HG03565 (cell line): Measurements from ENCODE around the gene MPC2.
"Not testable (repeated sequence)": the region's sequence is repeated elsewhere in the genome, so short reads cannot be mapped to it uniquely, and the experiment has no call there.

Experiments
- ATAC-seq: cut with Tn5 transposase; IDR thresholded peaks from one replicate; pipeline ENCODE4 v1.9.1; 2021; ENCODE audit warnings: mild to moderate bottlenecking, moderate library complexity; ENCODE audit not compliant: unreplicated experiment

The MPC2 gene

DNA sequence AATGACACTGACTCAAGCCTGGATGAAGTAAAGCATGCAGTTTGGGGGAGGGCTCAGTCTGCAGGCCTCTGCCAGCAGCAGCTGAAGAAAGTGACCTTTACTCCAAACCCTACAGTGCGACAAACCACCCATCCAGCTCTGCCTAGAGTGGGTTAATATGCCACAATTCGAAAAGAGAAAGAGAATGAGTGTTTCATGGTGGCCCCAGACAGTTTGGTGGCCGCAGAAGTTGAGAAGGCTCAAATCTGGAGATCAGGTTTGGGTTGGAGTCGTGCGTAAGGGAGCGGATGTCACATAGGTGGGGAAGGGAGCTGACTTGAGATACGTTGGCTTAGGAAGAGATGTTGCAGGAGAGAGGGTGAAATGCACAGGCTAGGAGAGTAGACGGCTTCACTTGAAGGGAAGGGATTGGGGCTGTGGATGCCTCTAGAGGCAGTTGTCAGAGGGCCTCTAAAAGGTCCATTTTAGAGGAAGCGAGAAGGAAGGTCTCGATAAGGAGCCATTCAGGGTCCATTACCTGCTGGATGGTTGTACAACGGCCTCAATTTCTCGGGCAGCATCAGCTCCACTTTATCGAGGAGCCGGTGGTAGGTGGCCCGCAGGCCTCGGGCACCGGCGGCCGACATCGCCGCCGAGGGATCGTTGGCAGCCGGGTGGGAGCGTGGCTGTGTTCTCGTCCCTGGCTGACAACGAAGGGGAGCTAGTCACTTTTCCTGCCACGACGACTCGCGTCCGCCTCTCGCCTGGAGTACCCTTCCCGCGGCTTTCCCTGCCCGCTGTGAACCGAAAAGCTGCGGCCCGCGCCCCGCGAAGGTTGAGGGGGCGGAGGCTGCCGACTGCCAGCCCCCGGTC is 1.4 kb downstream of the MPC2 start:
- ATAC-seq, result peak; percentile 0

DNA sequence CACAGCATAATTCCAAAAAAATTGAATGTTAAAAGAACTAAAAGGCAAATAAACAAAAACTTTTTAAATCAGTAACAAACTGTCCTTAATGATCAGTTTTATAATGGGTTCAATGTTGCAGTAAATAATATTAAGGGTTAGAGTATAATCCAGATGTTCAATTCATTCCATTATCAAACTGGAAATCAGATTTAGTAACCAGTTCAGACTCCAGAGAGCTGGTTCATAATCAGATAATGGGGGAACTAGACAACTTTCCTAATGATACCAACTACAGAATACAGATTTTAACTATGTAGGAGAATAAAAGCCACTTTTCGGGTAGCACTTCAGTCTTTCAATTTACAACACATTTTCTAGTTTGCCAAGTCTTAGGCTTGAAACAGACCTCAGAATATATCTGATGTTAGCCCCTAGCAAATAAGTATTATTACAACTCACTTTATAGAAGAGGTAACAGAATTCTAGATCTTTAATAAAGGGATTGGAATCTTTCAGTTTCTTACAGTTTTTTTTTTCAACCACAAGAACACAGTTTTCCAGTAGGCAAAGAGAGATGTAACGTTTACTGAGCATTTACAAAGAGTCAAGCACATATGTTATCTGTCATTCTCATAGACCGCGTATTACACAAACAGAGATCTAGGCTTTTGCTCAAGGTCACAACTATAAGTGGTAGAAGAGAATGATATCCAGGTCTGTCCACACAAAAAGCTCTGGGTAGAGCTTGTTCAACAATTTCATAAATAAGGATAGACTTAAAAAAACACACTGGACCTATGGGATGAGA is 2.3 kb downstream of the MPC2 start:
- ATAC-seq, result no peak

DNA sequence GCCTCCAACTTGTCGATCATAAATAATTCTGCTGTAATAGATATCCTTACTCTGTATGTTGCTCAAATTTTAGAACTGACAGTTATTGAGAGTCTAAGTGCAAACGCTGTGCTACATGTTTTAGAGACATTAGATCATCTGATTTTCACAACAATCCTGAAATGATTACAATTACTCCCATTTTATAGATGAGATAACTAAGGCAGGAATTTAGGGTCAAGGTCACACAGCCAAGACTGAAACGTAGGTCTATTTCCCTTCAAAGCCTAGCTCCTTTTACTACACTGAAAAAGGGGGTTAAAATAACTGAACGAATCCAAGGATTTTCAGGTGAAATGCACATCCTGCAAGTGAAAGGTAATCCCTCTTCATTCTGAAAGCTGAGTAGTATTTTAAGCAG is 3.1 kb downstream of the MPC2 start:
- ATAC-seq, result no peak

DNA sequence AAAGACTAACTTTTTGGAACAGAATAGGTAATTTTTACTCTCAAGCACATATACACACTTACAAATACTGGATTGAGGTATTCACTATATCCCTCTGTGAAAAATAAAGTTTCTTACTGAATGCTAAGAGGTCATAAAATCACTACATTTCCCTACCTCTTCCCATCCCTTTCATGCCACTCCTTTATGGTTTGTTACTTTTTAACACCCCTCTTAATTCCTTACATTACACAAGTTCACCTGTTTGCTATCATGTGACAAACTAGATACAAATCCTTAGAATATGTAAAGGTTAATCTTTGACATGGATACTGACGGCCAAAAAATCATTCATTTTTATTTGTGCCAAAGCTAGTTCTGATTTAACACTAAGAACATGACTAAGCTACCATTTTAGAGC is 7.1 kb downstream of the MPC2 start:
- no peak for ATAC-seq

DNA sequence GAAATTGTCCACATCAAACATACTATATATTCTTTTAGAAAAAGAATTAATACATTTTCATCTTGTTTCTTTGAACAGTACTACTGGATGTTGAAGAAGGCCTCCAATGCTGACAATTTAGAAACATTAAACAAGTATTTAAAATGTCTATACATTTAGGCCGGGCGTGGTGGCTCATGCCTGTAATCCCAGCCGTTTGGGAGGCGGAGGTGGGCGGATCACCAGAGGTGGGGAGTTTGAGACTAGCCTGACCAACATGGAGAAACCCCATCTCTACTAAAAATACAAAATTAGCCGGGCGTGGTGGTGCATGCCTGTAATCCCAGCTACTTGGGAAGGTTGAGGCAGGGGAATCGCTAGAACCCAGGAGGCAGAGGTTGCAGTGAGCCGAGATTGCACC is 8.0 kb downstream of the MPC2 start:
- not testable (repeated sequence) for ATAC-seq

DNA sequence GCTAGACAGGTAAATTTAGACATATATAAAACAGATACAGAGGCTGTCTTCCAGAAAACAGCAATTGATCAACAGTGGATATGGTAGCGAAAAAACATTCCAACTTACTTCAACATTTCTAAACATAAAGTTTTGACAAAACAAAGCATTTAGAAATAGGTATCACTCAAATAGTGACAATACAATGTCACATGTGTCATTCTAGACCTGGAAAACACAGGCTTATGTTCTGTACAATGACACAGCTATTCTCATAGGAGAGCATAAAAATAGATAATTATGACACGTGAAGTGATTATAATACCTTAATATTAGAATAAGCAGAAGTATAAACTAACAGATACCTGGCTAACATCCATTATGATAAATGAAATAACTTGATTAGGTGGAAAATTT is 8.4 kb downstream of the MPC2 start:
- ATAC-seq, result no peak

DNA sequence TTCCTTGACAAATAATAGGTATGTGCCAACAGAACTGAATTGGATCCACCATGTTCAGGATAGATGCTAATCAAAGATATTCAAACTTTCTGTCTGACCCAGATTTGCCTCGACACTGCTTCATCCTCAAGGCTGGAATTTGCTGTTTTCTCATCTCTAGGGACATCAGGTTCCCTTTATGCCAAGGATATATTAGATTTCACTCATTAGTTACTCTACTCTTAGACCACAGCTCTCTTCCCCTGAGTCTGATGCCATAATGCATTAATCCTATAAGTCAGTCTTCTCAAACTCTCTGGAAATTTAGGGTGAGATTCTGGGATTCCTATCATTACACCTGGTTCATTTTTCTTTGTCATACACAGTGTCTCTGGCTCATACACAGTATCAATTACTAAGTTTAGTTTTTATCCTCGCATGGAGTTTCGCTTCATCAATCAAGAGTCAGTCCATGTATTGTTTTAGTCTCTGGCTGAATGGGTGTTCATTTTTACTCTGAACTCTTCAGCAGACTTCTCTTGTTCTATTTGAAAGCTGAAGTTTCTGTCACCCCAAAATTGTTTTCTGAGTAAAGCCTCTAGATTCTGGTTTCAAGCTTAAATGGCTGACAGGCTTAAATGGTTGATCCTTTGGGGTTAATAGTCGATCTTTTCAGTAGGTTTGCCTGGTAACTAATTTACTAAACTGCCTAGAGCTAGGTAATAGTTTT is 9.7 kb downstream of the MPC2 start:
- no peak for ATAC-seq

DNA sequence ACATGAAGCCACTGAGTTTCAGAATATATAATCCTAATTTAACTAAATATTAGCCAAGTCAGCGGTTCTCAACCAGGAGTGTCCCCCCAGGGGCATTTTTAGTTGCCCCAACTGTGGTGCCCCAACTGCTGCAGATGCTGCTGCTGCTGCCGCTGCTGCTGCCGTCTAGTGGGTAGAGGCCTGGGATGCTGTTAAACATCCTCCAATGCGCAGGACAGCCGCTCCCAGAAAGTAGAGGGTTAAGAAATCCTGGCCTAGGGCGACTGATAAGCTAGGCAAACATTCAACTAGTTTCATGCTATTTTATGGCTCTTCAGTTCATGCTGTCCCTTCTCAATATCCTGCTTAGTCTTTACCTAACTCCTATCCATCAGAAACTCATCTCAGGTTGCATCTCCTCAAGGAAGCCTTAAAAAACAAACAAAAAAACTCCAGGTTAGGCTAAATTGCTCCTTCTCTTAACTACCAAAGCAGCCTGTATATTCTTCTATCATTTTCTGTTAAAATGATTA is 10.3 kb downstream of the MPC2 start:
- no peak for ATAC-seq

DNA sequence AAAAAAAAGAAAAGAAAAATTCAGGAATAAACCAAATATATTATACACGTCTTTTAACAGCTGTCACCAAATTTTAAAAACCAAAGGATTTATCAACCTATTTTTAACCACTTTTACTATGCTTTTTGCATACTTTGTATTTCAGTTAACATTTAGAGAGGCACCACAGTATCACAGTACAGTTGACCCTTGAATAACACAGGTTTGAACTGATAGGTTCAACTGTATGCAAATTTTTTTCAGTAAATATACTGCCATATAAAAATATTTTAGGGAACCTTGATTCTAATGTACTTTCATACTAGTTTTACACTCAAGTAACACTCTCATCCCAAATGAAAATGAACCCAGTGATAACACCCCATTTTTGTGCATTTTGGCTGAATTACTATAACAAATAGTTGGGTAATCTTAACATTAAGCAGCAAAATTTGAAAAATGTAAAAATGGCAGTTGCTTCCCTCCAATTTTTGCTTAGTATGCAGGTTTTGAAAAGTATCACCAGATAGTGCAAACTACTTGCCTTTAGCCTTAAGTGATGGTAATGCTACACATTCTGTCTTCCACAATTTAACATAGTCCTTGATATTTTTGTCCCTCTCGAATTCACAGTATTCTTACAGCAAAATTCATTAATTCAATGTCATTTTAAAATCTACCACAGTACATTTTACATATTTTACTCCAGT is 12.2 kb downstream of the MPC2 start:
- ATAC-seq, result no peak

DNA sequence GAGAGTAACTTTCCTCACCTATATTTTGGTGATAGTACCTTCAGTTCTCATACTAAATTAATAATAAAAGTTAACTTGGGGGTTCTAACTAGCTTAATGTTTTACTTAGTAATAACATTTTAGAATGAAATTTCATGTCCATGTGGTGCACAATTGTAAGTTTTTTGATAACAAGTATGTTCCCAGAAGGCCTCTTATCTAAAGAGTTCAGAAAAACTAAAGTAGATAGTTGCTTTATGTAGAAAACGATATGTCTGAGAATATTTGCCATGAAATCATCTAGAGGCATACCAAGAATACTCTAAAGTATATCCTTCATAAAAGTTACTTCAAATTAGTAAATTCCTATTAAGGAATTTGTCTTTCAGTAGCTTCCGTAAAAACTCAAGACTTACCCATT is 12.8 kb downstream of the MPC2 start:
- no peak for ATAC-seq

DNA sequence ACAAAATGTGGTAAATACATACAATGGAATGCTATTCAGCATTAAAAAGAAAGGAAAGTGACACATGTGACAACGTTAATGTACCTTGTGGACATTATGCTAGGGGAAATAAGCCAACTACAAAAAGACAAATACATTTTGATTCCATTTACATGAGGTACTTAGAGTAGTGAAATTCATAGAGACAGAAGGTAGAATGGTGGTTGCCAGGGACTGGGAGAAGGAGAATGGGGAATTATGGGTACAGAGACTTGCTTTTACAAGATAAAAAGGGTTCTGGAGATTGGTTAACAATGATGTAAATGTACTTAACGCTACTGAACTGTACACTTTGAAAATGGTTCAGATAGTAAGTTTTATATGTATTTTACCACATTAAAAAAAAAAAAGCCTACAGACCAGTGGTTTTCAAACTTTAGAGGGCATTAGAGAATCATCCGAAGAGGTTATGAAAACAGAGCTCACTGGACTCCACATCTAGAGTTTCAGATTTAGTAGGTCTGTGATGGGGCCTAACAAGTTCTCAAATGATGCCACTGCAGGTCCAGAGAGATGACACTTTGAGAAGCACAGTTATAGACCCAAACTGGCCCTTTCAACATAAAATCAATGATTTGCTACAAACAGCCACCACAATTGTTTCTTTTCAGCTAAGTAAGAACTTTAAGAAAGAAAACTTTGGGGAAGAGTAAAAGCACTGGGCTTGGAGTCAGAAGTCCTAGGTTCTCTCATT is 13.4 kb downstream of the MPC2 start:
- ATAC-seq, result no peak

DNA sequence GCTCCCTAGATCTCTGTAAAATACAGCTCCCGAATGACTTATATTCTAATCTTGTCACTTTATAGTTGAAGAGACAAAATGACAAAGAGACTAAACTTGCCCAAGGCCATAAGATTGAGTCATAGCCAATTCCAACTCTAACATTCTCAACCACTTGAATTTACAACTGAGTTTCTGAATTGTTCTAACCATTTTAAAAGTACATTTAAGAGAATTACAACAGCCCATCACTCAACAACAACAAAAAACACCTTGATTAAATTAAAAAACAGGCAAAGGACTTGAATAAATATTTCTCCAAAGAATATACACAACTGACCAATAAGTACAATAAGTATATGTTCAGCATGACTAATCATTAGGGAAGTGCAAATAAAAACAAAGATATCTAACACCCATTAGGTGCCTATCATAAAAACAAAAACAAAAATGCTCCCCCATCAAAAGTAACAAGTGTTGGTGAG is 14.2 kb downstream of the MPC2 start:
- ATAC-seq, result no peak

DNA sequence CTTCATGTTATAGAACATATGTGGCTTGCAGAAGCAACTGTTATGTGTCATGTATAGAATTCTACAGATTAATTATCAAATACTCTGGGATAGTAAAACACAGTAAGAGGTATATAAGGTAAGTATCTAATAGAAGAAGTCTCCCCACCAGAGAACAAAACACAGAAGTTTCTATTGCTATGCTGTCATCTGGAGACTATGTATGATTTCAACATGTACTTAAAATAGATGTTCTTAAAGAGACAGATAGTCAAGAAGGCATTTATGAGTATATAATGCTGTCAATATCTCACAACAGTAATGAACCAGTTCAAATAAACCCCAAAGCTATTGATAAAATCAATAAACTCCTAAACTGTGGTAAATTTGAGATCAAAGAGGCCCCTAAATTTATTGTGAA is 14.8 kb downstream of the MPC2 start:
- ATAC-seq, result no peak

DNA sequence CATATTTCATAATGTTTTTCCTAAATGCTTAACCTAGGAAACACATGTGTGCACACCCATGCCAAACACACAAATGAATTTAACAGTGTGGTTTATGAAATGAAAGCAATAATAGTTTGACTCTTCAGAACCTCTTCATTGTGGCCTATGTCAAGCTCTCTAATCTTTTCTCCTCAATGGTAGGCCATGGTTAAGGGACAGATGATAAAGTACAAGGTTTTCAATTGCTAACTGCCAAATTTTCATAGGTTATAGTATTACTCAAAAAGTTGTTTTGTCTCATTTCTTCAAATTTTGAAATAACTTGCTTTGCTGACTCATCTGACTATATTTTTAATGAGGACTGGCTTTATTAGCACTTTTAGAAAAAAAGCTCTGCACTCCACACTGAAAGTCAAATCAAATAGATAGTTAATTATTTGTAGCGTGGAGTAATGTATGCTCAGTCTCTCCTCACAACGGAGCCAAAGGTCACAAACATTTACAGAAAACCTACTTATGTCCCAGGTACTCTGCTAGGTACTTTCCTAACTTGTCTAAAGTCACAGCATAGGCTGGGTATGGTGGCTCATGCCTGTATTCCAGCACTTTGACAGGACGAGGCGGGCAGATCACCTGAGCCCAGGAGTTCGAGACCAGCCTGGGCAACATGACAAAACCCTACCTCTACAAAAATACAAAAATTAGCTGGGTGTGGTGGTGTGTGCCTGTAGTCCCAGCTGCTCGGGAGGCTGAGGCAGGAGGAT is 19.9 kb downstream of the MPC2 start:
- ATAC-seq, result no peak

DNA sequence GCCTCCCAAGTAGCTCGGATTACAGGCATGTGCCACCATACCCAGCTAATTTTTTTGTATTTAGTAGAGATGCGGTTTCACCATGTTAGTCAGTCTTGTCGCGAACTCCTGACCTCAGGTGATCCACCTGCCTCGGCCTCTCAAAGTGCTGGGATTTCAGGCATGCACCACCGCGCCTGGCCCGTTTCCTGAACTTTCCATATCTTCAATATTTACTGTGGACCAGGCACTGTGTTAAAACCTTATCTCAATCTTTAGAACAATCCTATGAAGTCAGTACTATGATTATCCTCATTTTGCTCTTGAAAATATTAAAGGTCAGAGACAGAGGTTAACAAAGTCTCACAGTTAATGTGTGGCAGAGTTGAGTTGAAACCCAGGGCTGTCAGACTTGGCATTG is 21.3 kb downstream of the MPC2 start:
- ATAC-seq, result no peak

DNA sequence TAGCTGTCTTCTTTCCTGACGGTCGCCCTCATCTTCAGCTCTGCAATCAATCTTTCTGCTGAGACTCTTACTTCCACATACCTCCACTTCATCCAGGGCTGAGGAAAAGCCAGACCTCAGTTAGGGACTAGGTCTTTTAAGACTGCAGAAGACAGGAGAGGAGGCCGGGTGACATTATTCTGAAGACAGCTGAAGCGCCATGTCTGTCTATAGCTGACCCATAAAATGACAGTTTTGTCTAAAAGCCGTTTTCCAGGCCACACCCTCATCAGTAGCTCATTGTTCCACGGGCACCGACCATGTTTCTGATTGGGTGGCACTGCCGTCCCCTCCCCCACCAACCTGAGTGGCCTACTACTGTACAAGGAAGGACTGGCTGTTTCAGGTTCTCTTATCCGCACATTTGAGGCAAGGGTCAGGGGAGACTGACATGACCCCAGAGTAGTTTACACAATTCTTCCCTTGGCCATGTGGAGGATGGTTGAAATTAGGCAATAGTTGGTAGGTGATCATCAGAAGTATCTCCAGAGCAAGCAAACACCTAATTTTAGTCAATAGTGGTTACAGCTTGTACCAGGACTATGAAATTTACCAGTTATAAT is 22.9 kb downstream of the MPC2 start, which contains the start of gene ADCY10:
TSS of gene ADCY10 (minus strand) at position 240 of the 602 bp plus-strand sequence. CDS start 8,994 bp downstream, outside the sequence.
- ATAC-seq, result no peak

DNA sequence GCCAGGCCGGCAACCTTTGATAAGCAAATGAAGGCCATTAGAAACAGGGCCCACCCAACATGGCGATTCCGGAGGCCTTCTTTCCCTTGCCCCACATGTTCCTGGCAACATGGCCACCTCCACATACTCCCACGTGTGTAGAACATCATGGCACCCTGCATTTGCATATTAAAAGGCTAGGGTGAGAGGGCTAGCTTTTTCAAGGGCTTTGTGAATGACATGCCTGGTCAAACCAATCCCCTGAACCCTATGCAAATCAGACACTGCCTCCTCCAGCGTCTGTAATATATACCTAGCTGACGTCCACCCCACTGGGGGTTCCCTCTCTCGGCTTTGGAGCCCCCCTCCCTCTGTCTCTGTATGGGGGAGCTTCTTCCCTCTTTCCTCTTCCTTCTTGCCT is 24.6 kb downstream of the MPC2 start:
- no peak for ATAC-seq

DNA sequence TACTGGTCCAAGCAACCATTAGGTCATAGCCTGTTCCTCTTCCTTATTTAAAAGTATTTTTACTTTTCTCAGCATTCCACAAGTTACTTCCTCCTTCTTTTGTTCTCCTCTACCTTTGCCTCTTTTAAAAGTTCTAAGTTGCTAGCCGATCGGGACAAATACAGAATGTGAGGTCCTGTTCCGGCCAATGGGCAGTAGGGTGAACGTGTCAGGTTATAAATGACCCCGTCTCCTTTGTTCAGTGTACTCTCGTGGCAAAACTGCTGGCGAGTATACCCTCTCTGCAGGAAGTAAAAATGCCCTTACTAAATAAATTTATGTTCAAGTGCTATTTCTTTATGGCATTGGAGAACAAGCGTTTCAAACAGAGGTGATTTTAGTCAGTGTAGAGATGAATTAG is 25.5 kb downstream of the MPC2 start:
- no peak for ATAC-seq

DNA sequence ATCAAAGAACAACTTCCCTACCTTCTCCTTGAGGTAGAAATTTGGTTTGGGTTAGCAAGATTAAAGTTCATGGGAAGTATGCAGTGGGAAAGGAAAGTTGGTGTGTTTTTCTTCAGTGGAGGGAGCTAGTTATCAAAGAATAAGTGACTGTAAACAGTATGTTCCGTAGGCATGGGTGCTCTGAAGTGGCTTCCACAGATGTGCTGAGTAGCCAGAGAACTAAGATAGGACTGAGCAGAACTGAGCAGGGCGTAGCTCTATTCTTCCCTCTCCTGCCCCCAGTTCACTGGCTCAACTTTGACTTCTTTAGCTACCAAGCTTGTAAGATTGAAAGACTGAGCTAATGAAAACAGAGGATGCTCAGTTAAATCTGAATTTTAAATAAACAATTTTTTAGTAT is 26.3 kb downstream of the MPC2 start:
- ATAC-seq, result no peak
